Measurements from ENCODE around the gene RDH12.

Gene RDH12

GRCh38 chr14:67749341-67750084, 47.8 kb downstream of the RDH12 start:
- peak; percentile 67 for DNase-seq (ENCODE audit: low spot score)

GRCh38 chr14:67756496-67756895, 54.8 kb downstream of the RDH12 start:
- DNase-seq (ENCODE audit: low spot score), result no peak

GRCh38 chr14:67757175-67757574, 55.5 kb downstream of the RDH12 start:
- DNase-seq (ENCODE audit: low spot score), result no peak

GRCh38 chr14:67759916-67760315, 58.2 kb downstream of the RDH12 start:
- DNase-seq (ENCODE audit: low spot score), result peak; percentile 70

- no peak for DNase-seq (ENCODE audit: low spot score)
Observed at GRCh38 chr14:67762051-67762450, 60.4 kb downstream of the RDH12 start.

GRCh38 chr14:67763158-67763822, 61.6 kb downstream of the RDH12 start:
- DNase-seq (ENCODE audit: low spot score), result no peak

- DNase-seq (ENCODE audit: low spot score), result no peak
Observed at GRCh38 chr14:67764496-67764895, 62.8 kb downstream of the RDH12 start.

GRCh38 chr14:67765192-67765834, 63.6 kb downstream of the RDH12 start:
- DNase-seq (ENCODE audit: low spot score), result no peak

- DNase-seq (ENCODE audit: low spot score), result no peak
Observed at GRCh38 chr14:67766035-67766680, 64.5 kb downstream of the RDH12 start.

- DNase-seq (ENCODE audit: low spot score), result no peak
Observed at GRCh38 chr14:67768219-67768618, 66.5 kb downstream of the RDH12 start.

GRCh38 chr14:67773844-67774377, 72.2 kb downstream of the RDH12 start:
- no peak for DNase-seq (ENCODE audit: low spot score)

GRCh38 chr14:67776653-67777322, 75.1 kb downstream of the RDH12 start:
- no peak for DNase-seq (ENCODE audit: low spot score)

DNA sequence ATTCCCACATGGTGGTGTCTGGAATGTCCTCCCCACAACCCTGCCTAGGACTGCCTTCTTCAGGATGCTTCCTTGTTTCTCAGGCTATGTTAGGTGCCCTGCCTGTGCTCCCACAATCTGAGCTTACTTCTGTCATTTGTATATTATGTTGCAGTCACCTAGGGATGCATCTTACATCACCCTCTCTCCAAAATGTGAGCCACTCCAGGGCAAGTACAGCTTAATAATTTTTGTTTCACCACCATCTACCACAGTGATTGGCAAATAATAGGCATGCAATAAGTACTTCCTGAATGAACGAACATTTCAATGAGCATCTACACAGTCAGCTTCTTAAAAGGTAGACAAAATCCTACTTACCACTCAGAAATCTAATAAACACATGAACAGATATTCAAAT, 77.1 kb downstream of the RDH12 start:
- DNase-seq (ENCODE audit: low spot score), result no peak

DNA sequence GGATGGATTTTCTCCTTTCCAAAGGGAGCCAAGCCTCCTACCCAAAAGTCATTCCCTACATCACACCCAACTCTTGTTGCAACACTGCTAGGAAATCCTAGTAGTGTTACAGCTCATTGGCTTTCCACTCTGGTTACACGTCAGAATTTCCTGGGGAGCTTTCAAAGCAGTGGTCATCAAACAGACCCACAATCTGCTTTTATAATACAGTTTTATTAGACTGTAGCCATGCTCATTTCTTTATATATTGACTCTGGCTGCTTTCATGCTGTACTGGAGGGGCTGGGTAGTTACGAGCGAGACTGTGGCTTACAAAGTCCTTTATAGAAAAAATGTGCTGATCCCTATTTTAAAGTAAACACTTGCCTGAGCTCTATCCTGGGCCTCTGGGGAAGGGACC, 80.4 kb downstream of the RDH12 start:
- no peak for DNase-seq (ENCODE audit: low spot score)
